Bronchial epithelial cell (primary cell): ENCODE results near the gene NR2F1. TPM values are rescaled to one million over a fixed set of nuclear protein-coding genes. Genes with fewer than 3 reads are reported as not detected.

Experiments used
- DNase-seq: peaks from one replicate; pipeline ENCODE4 v3.0.0-alpha.2; 2010; ENCODE audit warnings: low read depth
- FAIRE-seq: peaks from 2 replicates; lab custom pipeline; 2011; peaks lifted over from hg19 to GRCh38; lab: Jason Lieb, UNC
- H3K27me3 ChIP-seq: 2 replicates; pipeline ENCODE4 v1.5.1; 2011; ENCODE audit warnings: low read length; ENCODE audit not compliant: control insufficient read depth, insufficient read depth
- H3K36me3 ChIP-seq: 2 replicates; pipeline ENCODE4 v1.5.1; 2011; ENCODE audit warnings: low read length; ENCODE audit not compliant: control insufficient read depth, insufficient read depth
- H3K4me3 ChIP-seq: 2 replicates; pipeline ENCODE4 v1.5.1; 2011; ENCODE audit warnings: mild to moderate bottlenecking, low read depth, low read length, control low read depth
- CTCF ChIP-seq: IDR thresholded peaks from 2 replicates; pipeline ENCODE4 v1.5.1; 2011; ENCODE audit warnings: mild to moderate bottlenecking, moderate library complexity, low read length, control low read depth, inconsistent platforms; ENCODE audit not compliant: insufficient read depth, severe bottlenecking
- total RNA-seq: library from RNA; depleted of rRNA; stranded (reverse); fragments of >200 nt; gene quantifications from 2 replicates; pipeline ENCODE4 v1.2.1, GENCODE V29; 2014

The NR2F1 gene
- total RNA-seq, 1 donor from 2014 or later = 1.6 TPM

DNA sequence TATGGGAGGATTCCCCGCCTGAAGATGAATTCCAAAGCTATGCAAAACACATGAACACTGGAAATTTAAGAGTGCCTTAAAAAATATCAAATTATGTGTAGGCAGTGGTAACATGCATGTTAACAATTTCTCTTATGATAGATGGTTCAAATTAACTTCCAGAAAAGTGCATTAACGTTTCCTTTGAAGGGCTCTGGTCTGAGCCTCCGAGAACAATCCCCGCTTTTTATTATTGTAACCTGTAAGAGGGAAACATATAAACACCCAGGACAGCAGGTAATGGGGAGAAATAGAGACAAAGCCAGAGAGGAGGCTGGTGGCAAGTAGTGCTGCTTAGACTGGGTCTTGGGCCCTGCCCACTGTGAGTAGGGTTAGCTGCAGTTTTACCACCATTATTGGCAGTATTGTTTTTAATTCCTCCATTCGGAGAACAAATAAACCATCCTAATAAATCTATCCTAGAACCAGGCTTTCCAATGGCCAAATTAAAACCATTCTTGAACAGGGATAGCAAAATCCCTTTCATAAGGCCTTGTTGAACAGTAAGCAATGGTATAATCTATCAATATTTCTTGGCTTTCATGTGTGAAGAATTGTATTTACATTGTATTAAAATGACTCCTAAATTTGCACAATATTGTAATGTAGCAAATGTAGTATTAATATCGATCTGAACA, 6.3 kb downstream of the NR2F1 start:
- DNase-seq (no peak), FAIRE-seq (no peak)
- peaks cover 6% of the 10 kb centered on the region for H3K27me3 ChIP-seq
- TF ChIP-seq CTCF = no peak
- H3K36me3 ChIP-seq = no peaks in the 10 kb centered on the region
- no peak overlapping the region for H3K4me3 ChIP-seq

- DNase-seq (no peak), FAIRE-seq (no peak)
- Histone ChIP-seq H3K36me3 (no peaks in the 10 kb centered on the region), H3K4me3 (no peak overlapping the region), H3K27me3 (peaks cover 6% of the 10 kb centered on the region)
- no peak for TF ChIP-seq CTCF
Observed at GRCh38 chr5:93589829-93590215, 6.8 kb downstream of the NR2F1 start.

DNA sequence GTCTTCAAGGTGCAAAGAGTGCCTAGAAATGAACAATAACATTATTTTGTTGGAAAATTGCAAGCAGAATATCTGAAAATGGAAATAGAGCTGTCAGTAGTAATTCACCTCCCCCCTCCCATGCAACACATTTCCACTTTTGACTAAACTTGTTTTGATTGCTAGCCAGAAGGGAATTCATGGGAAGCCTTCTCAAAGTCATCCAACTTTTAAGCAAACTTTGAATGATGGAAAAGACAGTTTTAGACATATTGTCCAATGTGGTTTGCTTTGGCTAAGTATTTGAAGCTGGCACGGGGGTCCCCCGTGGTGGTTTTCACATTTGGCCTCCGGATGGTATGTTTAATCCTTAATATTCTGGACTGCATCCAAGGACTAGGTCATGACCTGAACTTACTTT, 7.5 kb downstream of the NR2F1 start:
- no peak overlapping the region for H3K4me3 ChIP-seq
- TF ChIP-seq CTCF = no peak
- DNase-seq = no peak
- FAIRE-seq = no peak
- H3K27me3 ChIP-seq = peaks cover 4% of the 10 kb centered on the region
- no peaks in the 10 kb centered on the region for H3K36me3 ChIP-seq

DNA sequence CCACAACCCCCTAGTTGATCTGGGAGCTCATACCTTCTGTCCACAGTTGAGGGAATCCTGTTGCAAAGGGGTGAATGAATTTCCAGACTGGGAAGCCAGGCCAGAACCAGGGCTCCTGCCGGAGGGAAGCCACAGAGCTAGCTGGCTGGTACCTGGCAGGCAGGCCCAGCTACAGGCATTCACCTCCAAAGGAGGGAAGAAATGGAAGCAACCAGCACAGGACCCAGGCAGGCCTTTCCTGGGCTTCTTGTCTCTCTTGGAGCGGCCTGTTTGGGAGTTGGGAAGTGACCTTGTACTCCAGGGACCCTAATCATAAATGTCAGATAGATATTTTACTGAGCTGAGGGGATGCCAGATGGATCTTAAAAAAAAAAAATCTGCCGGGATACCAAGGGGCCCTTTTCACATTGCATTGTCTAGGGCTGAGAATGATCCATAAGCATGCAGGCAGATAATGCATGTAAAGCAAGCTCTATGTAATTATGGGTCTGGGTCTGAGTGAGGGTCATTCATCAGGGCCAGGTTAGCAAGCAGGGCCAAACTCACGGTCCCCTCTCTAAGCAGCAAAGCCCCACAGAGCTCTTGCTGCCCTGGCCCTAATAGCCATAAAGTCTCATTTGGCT, 8.4 kb downstream of the NR2F1 start:
- Histone ChIP-seq H3K4me3 (no peak overlapping the region), H3K27me3 (peaks cover 2% of the 10 kb centered on the region), H3K36me3 (no peaks in the 10 kb centered on the region)
- TF ChIP-seq CTCF = no peak
- FAIRE-seq (no peak), DNase-seq (no peak)

GRCh38 chr5:93592883-93593282, 9.9 kb downstream of the NR2F1 start:
- H3K27me3 ChIP-seq = peaks cover 7% of the 10 kb centered on the region
- DNase-seq = no peak
- TF ChIP-seq CTCF = no peak
- FAIRE-seq = no peak
- no peaks in the 10 kb centered on the region for H3K36me3 ChIP-seq
- no peak overlapping the region for H3K4me3 ChIP-seq
